Measurements from ENCODE around the gene PNMT.

PNMT gene

GRCh38 chr17:39663340-39663687, 4.9 kb upstream of the PNMT start:
- H4K20me1 ChIP-seq = peaks cover 0 to 85% (median 32%) of the 10 kb centered on the region in 11 experiments; a peak in 18 of 22 replicates
- peak overlapping the region in 9 of 11 experiments; percentile 69 to 99 (median 94); a peak in 17 of 22 replicates for H3K4me2 ChIP-seq
- H3K4me3 ChIP-seq = no peak overlapping the region
- no peak overlapping the region for H3K27ac ChIP-seq
- peaks cover 21 to 48% (median 32%) of the 10 kb centered on the region in 11 experiments for H3K36me3 ChIP-seq
- H3K9ac ChIP-seq = 0 out of 22 replicates have a peak overlapping the region, but pooled peaks of 1 of the 11 experiments have one; percentile 25
- H3K4me1 ChIP-seq = peaks cover 46 to 95% (median 93%) of the 10 kb centered on the region in 10 experiments
- H3K27me3 ChIP-seq = peaks cover 24 to 34% (median 26%) of the 10 kb centered on the region in 11 experiments
- H3K9me3 ChIP-seq (replicated peaks in 1 of 11) = no peaks in the 10 kb centered on the region
- no peak for TF ChIP-seq Cebpa-rat (IDR thresholded peaks at IDR 0.05)

GRCh38 chr17:39663688-39664580, 4.3 kb upstream of the PNMT start:
- no peak overlapping the region for H3K4me3 ChIP-seq
- peaks cover 0 to 79% (median 28%) of the 10 kb centered on the region in 11 experiments; a peak in 17 of 22 replicates for H4K20me1 ChIP-seq
- peaks cover 30 to 40% (median 32%) of the 10 kb centered on the region in 11 experiments for H3K27me3 ChIP-seq
- no peaks in the 10 kb centered on the region for H3K9me3 ChIP-seq (replicated peaks in 1 of 11)
- no peak for TF ChIP-seq Cebpa-rat (IDR thresholded peaks at IDR 0.05)
- H3K4me2 ChIP-seq = peak overlapping the region in 9 of 11 experiments; percentile 39 to 81 (median 74); a peak in 12 of 22 replicates
- H3K36me3 ChIP-seq = peaks cover 21 to 43% (median 32%) of the 10 kb centered on the region in 11 experiments
- H3K27ac ChIP-seq = no peak overlapping the region
- H3K4me1 ChIP-seq = peaks cover 46 to 95% (median 92%) of the 10 kb centered on the region in 10 experiments
- 0 out of 22 replicates have a peak overlapping the region, but pooled peaks of 1 of the 11 experiments have one; percentile 3 for H3K9ac ChIP-seq

- H3K4me1 ChIP-seq = peaks cover 39 to 94% (median 84%) of the 10 kb centered on the region in 10 experiments
- no peak for TF ChIP-seq Cebpa-rat (IDR thresholded peaks at IDR 0.05)
- peaks cover 21 to 43% (median 32%) of the 10 kb centered on the region in 11 experiments for H3K36me3 ChIP-seq
- H3K4me2 ChIP-seq = peak within 1 kb of the TSS; percentile 0 to 81 (median 62); a peak in 19 of 22 replicates
- H3K9ac ChIP-seq = peak within 1 kb of the TSS in 3 of 11 experiments; percentile 25 to 32 (median 31); a peak in 3 of 22 replicates
- H4K20me1 ChIP-seq = peaks cover 0 to 81% (median 28%) of the 10 kb centered on the region in 11 experiments; a peak in 16 of 22 replicates
- H3K27ac ChIP-seq = no peak within 1 kb of the TSS
- no peaks in the 10 kb centered on the region for H3K9me3 ChIP-seq (replicated peaks in 1 of 11)
- H3K4me3 ChIP-seq = no peak within 1 kb of the TSS
- peaks cover 39 to 49% (median 42%) of the 10 kb centered on the region in 11 experiments for H3K27me3 ChIP-seq
Observed at GRCh38 chr17:39664581-39665561, 3.4 kb upstream of the PNMT start, which contains the start of gene TCAP. Gene TCAP (plus strand): TSS chr17:39665349. CDS start chr17:39665360, 11 bp downstream.

GRCh38 chr17:39665642-39666224, 2.5 kb upstream of the PNMT start:
- no peak for TF ChIP-seq Cebpa-rat (IDR thresholded peaks at IDR 0.05)
- Histone ChIP-seq H3K4me2 (peak overlapping the region in 10 of 11 experiments; percentile 0 to 81 (median 68); a peak in 18 of 22 replicates), H3K27me3 (peaks cover 39 to 53% (median 46%) of the 10 kb centered on the region in 11 experiments), H3K36me3 (peaks cover 14 to 34% (median 25%) of the 10 kb centered on the region in 11 experiments), H3K9ac (peak overlapping the region in 3 of 11 experiments; percentile 25 to 32 (median 31); a peak in 2 of 22 replicates), H3K27ac (no peak overlapping the region), H3K4me3 (no peak overlapping the region), H3K9me3 (replicated peaks in 1 of 11) (no peaks in the 10 kb centered on the region), H3K4me1 (peaks cover 30 to 88% (median 77%) of the 10 kb centered on the region in 10 experiments), H4K20me1 (peaks cover 0 to 75% (median 28%) of the 10 kb centered on the region in 11 experiments; a peak in 16 of 22 replicates)

GRCh38 chr17:39666231-39666600, 2.0 kb upstream of the PNMT start:
- Histone ChIP-seq H4K20me1 (peaks cover 0 to 71% (median 28%) of the 10 kb centered on the region in 11 experiments; a peak in 16 of 22 replicates), H3K9me3 (replicated peaks in 1 of 11) (no peaks in the 10 kb centered on the region), H3K27ac (no peak overlapping the region), H3K27me3 (peaks cover 39 to 57% (median 48%) of the 10 kb centered on the region in 11 experiments), H3K4me2 (peak overlapping the region in 8 of 11 experiments; percentile 54 to 81 (median 76); a peak in 16 of 22 replicates), H3K9ac (no peak overlapping the region), H3K4me1 (peaks cover 25 to 85% (median 74%) of the 10 kb centered on the region in 10 experiments), H3K4me3 (no peak overlapping the region), H3K36me3 (peaks cover 9 to 29% (median 20%) of the 10 kb centered on the region in 11 experiments)
- TF ChIP-seq Cebpa-rat (IDR thresholded peaks at IDR 0.05) = no peak

GRCh38 chr17:39666601-39667261, 1.5 kb upstream of the PNMT start:
- Histone ChIP-seq H3K4me1 (peaks cover 20 to 85% (median 72%) of the 10 kb centered on the region in 10 experiments), H3K36me3 (peaks cover 5 to 24% (median 15%) of the 10 kb centered on the region in 11 experiments; a peak in 21 of 22 replicates), H3K4me2 (peak overlapping the region in 10 of 11 experiments; percentile 11 to 81 (median 68); a peak in 19 of 22 replicates), H4K20me1 (peaks cover 0 to 71% (median 24%) of the 10 kb centered on the region in 11 experiments; a peak in 16 of 22 replicates), H3K9me3 (replicated peaks in 1 of 11) (no peaks in the 10 kb centered on the region), H3K4me3 (no peak overlapping the region), H3K9ac (0 out of 22 replicates have a peak overlapping the region, but pooled peaks of 2 of the 11 experiments have one; percentile 18 to 23), H3K27ac (no peak overlapping the region), H3K27me3 (peaks cover 39 to 60% (median 50%) of the 10 kb centered on the region in 11 experiments)
- no peak for TF ChIP-seq Cebpa-rat (IDR thresholded peaks at IDR 0.05)

GRCh38 chr17:39667262-39667944, 850 bp upstream of the PNMT start:
- H4K20me1 ChIP-seq = peaks cover 0 to 71% (median 20%) of the 10 kb centered on the region in 11 experiments; a peak in 16 of 22 replicates
- peaks cover 0 to 17% (median 8%) of the 10 kb centered on the region in 11 experiments; a peak in 18 of 22 replicates for H3K36me3 ChIP-seq
- no peaks in the 10 kb centered on the region for H3K9me3 ChIP-seq (replicated peaks in 1 of 11)
- H3K4me3 ChIP-seq = no peak overlapping the region
- H3K4me1 ChIP-seq = peaks cover 13 to 85% (median 72%) of the 10 kb centered on the region in 10 experiments
- H3K4me2 ChIP-seq = peak overlapping the region in 10 of 11 experiments; percentile 54 to 99 (median 79); a peak in 19 of 22 replicates
- H3K27me3 ChIP-seq = peaks cover 39 to 60% (median 50%) of the 10 kb centered on the region in 11 experiments
- H3K9ac ChIP-seq = 0 out of 22 replicates have a peak overlapping the region, but pooled peaks of 2 of the 11 experiments have one; percentile 18 to 23
- no peak for TF ChIP-seq Cebpa-rat (IDR thresholded peaks at IDR 0.05)
- H3K27ac ChIP-seq = no peak overlapping the region
